Measurements from ENCODE around the gene TGM1.
"Not testable (repeated sequence)": the region's sequence is repeated elsewhere in the genome, so short reads cannot be mapped to it uniquely, and the experiment has no call there.

TGM1 gene

DNA sequence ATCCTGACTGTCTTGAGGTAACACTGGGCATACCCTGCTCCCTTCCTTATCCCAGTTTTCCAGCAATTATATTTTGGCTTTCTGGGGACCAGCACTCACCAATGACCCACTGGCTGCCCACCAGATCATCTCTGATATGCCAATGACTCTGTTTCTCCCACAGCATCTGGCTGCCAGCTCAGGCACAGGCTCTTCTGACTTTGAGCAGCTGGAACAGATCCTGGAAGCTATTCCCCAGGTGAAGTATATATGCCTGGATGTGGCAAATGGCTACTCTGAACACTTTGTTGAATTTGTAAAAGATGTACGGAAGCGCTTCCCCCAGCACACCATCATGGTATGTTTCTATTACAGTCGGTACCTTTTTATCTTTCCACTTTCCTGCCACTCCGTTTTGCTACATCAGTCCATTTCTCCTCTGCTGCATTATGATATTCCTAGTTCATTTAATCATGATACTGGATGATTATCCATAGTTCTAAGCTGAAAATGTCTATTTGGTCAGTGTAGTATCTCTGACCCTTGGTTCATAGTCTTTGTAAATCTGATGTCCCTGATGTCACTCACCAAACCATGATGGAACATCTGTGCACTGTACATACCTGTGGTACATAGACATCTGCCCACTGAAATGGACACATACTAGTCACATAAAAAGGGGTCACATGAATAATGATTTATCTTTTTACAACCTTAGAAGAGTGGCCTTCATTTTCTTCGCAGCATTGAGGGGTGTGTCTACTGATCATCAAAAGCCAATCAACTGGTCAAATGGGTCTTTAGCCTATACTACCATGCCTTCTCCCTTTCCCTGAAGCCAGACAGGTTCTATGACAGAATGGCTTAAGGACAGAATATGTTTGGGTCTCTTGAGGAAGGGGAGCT, 26.9 kb downstream of the TGM1 start:
- no peak overlapping the region for H3K4me3 Mint-ChIP-seq
- no peaks in the 10 kb centered on the region for H3K9me3 Mint-ChIP-seq
- peaks cover 51% of the 10 kb centered on the region for H3K36me3 Mint-ChIP-seq (ENCODE audit: insufficient read depth)
- peak overlapping the region; percentile 11 to 83 for H3K27ac Mint-ChIP-seq
- peaks cover 60 to 67% of the 10 kb centered on the region in 2 donors for H3K4me1 Mint-ChIP-seq (ENCODE audit: low read depth in 2 of 2)
- no peak for ATAC-seq (replicated peaks)
- no peak for DNase-seq
- no peaks in the 10 kb centered on the region for H3K27me3 Mint-ChIP-seq

DNA sequence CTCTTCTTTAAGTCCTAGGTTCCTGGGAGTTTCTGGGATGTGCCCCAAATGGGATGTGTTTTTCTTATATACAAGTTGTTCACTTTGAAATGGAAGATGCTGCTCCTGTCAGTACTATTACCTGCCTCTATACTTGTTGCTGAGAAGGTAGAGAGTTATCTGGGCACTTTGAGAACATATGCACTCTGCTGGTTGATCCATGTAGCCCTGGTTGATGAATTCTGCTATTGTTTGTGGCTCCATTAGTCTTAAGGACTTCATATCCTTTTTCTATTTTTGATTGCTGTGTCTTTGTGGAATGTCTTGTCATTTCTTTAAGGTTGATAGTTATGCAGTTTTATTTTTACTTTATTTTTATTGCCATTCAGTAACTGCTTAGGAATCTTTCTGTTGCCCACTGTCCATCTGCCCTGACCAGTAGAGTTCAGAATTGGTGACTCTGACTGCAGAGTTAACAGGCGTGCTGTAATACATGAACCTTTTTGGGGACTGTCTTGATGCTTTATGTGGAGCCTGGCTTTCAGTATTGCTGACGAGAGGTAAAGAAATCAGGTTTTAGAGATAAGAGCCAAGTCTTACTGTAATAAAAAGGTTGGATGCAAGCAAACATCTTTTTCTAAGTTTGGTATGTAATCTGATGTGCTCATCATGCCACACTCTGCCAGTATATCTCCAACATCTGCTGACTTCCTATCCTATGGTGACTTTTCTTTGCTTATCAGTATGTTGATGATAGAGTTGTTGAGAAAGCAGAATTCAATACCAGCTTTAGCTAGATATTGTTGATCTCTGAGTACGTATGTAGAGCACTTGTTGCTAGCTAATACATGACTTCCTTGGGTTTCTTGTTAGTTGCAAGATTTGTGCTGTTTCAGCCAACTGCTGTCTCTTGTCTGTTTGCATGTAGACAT, 28.6 kb downstream of the TGM1 start:
- H3K27me3 Mint-ChIP-seq = no peaks in the 10 kb centered on the region
- ATAC-seq (replicated peaks) (no peak), DNase-seq (no peak)
- H3K4me1 Mint-ChIP-seq (ENCODE audit: low read depth in 2 of 2) = peaks cover 49 to 55% of the 10 kb centered on the region in 2 donors
- H3K9me3 Mint-ChIP-seq = no peaks in the 10 kb centered on the region
- peaks cover 35% of the 10 kb centered on the region for H3K36me3 Mint-ChIP-seq (ENCODE audit: insufficient read depth)
- H3K4me3 Mint-ChIP-seq = peak overlapping the region; percentile 14 to 80
- H3K27ac Mint-ChIP-seq = peak overlapping the region; percentile 47 to 49

- no peaks in the 10 kb centered on the region for H3K27me3 Mint-ChIP-seq
- H3K9me3 Mint-ChIP-seq = no peaks in the 10 kb centered on the region
- peaks cover 41 to 48% of the 10 kb centered on the region in 2 donors for H3K4me1 Mint-ChIP-seq (ENCODE audit: low read depth in 2 of 2)
- H3K4me3 Mint-ChIP-seq = peak overlapping the region; percentile 80 to 85
- DNase-seq = no peak
- ATAC-seq (replicated peaks) = no peak
- H3K27ac Mint-ChIP-seq = peak overlapping the region; percentile 49 to 81
- H3K36me3 Mint-ChIP-seq (ENCODE audit: insufficient read depth) = peaks cover 36% of the 10 kb centered on the region
Observed at GRCh38 chr14:24233538-24233866, 29.5 kb downstream of the TGM1 start.

GRCh38 chr14:24232645-24233537, 30.1 kb downstream of the TGM1 start, which contains the start of gene GMPR2:
TSS of gene GMPR2 (plus strand) at chr14:24232929. CDS start at chr14:24233254, 325 bp downstream.
- no peak for DNase-seq

GRCh38 chr14:24232121-24232644, 30.8 kb downstream of the TGM1 start, which contains the start of gene NEDD8:
TSS of gene NEDD8 (minus strand) at chr14:24232367. CDS start at chr14:24232267, 100 bp downstream.
- Mint-ChIP-seq H3K9me3 (no peaks in the 10 kb centered on the region), H3K27ac (peak within 1 kb of the TSS; percentile 81 to 91), H3K36me3 (ENCODE audit: insufficient read depth) (peaks cover 38% of the 10 kb centered on the region), H3K4me3 (peak within 1 kb of the TSS; percentile 80 to 85), H3K4me1 (ENCODE audit: low read depth in 2 of 2) (peaks cover 36 to 42% of the 10 kb centered on the region in 2 donors), H3K27me3 (no peaks in the 10 kb centered on the region)
- ATAC-seq (replicated peaks) = peak; percentile 83
- peak; percentile 82 to 86 (median 82) for DNase-seq

More at GRCh38 chr14:24232645-24233537, 30.1 kb downstream of the TGM1 start, which contains the start of gene GMPR2:
- Mint-ChIP-seq H3K9me3 (no peaks in the 10 kb centered on the region), H3K27me3 (no peaks in the 10 kb centered on the region), H3K27ac (peak within 1 kb of the TSS; percentile 81 to 91), H3K4me3 (peak within 1 kb of the TSS; percentile 80 to 85), H3K36me3 (ENCODE audit: insufficient read depth) (peaks cover 38% of the 10 kb centered on the region), H3K4me1 (ENCODE audit: low read depth in 2 of 2) (peaks cover 37 to 42% of the 10 kb centered on the region in 2 donors)
- ATAC-seq (replicated peaks) = peak; percentile 14

DNA sequence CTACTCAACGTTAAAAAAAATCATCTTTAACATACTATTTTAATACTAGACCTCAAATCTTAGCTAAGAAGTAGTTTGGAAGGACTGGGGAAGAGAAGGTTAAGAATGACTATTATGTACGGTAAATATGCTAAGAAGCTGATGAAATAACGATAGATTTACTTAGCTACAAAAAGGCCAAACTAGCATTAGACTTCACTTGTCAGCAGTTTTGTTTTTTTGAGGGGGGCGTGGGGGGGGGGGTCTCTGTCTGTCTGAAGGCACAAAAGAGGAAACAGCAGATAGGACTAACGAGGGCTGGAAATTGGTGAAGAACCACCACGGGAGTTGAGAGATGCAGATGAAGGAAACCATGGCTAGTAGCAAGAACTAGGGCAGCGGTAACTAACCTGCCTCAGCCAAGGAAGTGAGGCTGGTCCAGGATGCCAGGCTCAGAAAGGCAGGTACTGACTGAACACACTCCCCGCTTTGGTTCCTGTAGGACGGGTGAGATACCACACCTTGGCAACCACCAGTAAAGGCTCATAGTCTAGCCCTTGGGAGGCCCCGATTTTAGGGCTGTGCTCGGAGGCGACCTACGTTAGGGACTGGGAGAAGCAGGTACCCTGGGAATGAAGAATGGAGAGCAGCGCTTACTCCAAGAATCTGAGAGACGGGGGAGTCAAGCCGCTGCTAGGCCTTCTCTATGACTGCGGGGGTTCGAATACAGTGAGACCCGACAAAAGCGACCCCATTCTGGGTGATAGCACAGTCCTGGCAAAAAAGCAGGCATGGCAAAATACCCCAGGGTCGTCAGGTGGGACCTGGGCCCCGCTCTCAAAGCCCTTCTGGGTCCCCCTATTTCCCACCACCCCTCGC, 31.5 kb downstream of the TGM1 start:
- Mint-ChIP-seq H3K9me3 (no peaks in the 10 kb centered on the region), H3K36me3 (ENCODE audit: insufficient read depth) (peaks cover 32% of the 10 kb centered on the region), H3K4me1 (ENCODE audit: low read depth in 2 of 2) (peaks cover 32 to 40% of the 10 kb centered on the region in 2 donors), H3K4me3 (peak overlapping the region; percentile 80 to 85), H3K27me3 (no peaks in the 10 kb centered on the region), H3K27ac (peak overlapping the region; percentile 81 to 91)
- DNase-seq (peak; percentile 23 to 35 (median 27)), ATAC-seq (replicated peaks) (peak; percentile 52)

GRCh38 chr14:24228902-24229301, 34.1 kb downstream of the TGM1 start:
- H3K4me3 Mint-ChIP-seq = no peak overlapping the region
- peaks cover 28 to 29% of the 10 kb centered on the region in 2 donors for H3K4me1 Mint-ChIP-seq (ENCODE audit: low read depth in 2 of 2)
- no peaks in the 10 kb centered on the region for H3K9me3 Mint-ChIP-seq
- peaks cover 39% of the 10 kb centered on the region for H3K36me3 Mint-ChIP-seq (ENCODE audit: insufficient read depth)
- H3K27me3 Mint-ChIP-seq = no peaks in the 10 kb centered on the region
- ATAC-seq (replicated peaks) = no peak
- DNase-seq = no peak
- no peak overlapping the region for H3K27ac Mint-ChIP-seq

DNA sequence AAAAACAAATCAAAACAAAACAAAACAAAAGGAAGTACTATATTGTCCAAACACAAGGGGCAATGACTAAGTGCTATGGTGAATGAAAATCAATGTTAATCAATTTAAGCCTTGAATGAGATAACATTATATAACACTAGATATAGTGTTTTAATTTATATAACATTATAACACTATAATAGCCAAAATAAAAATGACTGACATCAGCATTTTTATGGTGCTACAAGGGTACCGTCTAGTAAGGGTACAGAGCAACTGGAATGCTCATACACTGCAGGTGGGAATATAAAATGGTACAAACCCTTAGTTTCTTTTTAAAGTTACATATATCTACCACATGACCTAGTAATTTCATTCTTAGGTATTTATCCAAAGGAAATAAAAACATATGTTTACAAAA, 36.5 kb downstream of the TGM1 start:
- Mint-ChIP-seq H3K36me3 (ENCODE audit: insufficient read depth) (peaks cover 36% of the 10 kb centered on the region), H3K27me3 (no peaks in the 10 kb centered on the region), H3K9me3 (no peaks in the 10 kb centered on the region), H3K4me3 (no peak overlapping the region), H3K27ac (no peak overlapping the region), H3K4me1 (ENCODE audit: low read depth in 2 of 2) (peaks cover 15 to 24% of the 10 kb centered on the region in 2 donors)
- ATAC-seq (replicated peaks) (no peak), DNase-seq (no peak)

DNA sequence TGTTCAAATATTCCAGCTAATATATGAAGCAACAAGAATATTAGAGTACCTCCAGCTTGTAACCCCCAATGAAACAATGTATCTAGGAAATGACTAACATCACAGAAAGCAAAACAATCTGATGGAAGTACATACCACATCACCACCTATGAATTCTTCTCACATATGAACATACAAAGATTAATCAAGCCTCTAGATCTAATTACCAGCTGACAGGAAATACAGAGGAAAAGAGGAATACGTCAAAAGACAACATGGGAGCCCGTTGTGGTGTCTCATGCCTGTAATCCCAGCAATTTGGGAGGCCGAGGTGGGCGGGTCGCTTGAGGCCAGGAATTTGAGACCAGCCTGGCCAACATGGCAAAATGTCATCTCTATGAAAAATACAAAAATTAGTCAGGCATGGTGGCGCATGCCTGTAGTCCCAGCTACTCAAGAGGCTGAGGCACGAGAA, 38.3 kb downstream of the TGM1 start:
- H3K27me3 Mint-ChIP-seq = no peaks in the 10 kb centered on the region
- H3K9me3 Mint-ChIP-seq = no peaks in the 10 kb centered on the region
- DNase-seq (no peak), ATAC-seq (replicated peaks) (no peak)
- peaks cover 35% of the 10 kb centered on the region for H3K36me3 Mint-ChIP-seq (ENCODE audit: insufficient read depth)
- H3K4me1 Mint-ChIP-seq (ENCODE audit: low read depth in 2 of 2) = peaks cover 11 to 18% of the 10 kb centered on the region in 2 donors
- peak overlapping the region; percentile 59 to 71 for H3K27ac Mint-ChIP-seq
- no peak overlapping the region for H3K4me3 Mint-ChIP-seq

GRCh38 chr14:24222987-24223386, 40.0 kb downstream of the TGM1 start:
- not testable (repeated sequence) for H3K27me3 Mint-ChIP-seq; ATAC-seq (replicated peaks); H3K9me3 Mint-ChIP-seq; H3K4me3 Mint-ChIP-seq; DNase-seq; H3K27ac Mint-ChIP-seq
- Mint-ChIP-seq H3K4me1 (ENCODE audit: low read depth in 2 of 2) (peaks cover 10 to 22% of the 10 kb centered on the region in 2 donors), H3K36me3 (ENCODE audit: insufficient read depth) (peaks cover 26% of the 10 kb centered on the region)

DNA sequence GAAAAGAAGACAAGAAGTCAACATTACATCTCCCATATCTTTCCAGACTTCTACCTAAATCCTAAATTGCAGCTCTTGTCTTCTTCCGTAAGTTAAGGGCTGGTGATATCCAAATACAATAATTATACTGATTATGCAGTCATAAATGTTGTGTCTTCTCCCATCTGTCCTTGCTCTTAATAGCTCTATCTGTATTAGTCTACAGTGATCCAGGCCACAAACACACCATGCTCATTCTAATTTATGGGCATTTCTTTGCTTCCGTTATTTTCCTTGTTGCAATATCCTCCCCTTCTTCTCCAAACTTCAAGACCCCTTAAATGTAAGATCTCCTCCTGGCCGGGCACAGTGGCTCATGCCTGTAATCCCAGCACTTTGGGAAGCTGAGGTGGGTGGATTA, 43.5 kb downstream of the TGM1 start:
- Mint-ChIP-seq H3K36me3 (ENCODE audit: insufficient read depth) (peaks cover 22% of the 10 kb centered on the region), H3K9me3 (no peaks in the 10 kb centered on the region), H3K4me3 (no peak overlapping the region), H3K27me3 (no peaks in the 10 kb centered on the region), H3K27ac (peak overlapping the region in 1 of 2 donors; percentile 70), H3K4me1 (ENCODE audit: low read depth in 2 of 2) (peaks cover 16 to 17% of the 10 kb centered on the region in 2 donors)
- no peak for DNase-seq
- no peak for ATAC-seq (replicated peaks)
